Liver (tissue), 9 donors: Measurements from ENCODE around the gene KIZ. TPM values are rescaled to one million over a fixed set of nuclear protein-coding genes. Genes with fewer than 3 reads are reported as not detected.

Experiments used
- DNase-seq: peaks from one replicate; pipeline ENCODE4 v3.0.0-alpha.2; 2017; ENCODE audit warnings: low spot score
- H3K27ac ChIP-seq, 2 donors: one replicate each; pipeline ENCODE4 v1.7.0; 2013; ENCODE audit warnings: inconsistent platforms in 2 of 2, low read length in 2 of 2, control low read depth in 1 of 2, low read depth in 1 of 2, mild to moderate bottlenecking in 1 of 2
- H3K27me3 ChIP-seq, 4 donors: one replicate each; pipeline versions ENCODE4 v1.6.1 to v1.7.0; 2013; ENCODE audit warnings: low read length in 3 of 4, inconsistent platforms in 1 of 4, mild to moderate bottlenecking in 1 of 4, moderate library complexity in 1 of 4; ENCODE audit not compliant: control insufficient read depth in 4 of 4, insufficient read depth in 4 of 4
- H3K36me3 ChIP-seq, 4 donors: one replicate each; pipeline versions ENCODE4 v1.6.1 to v1.7.0; 2013; ENCODE audit warnings: low read length in 3 of 4, mild to moderate bottlenecking in 3 of 4, low read depth in 1 of 4, moderate library complexity in 1 of 4; ENCODE audit not compliant: control insufficient read depth in 4 of 4, insufficient read depth in 3 of 4
- H3K4me1 ChIP-seq, 4 donors: one replicate each; pipeline versions ENCODE4 v1.6.1 to v1.7.0; 2013; ENCODE audit warnings: low read length in 3 of 4, mild to moderate bottlenecking in 3 of 4, moderate library complexity in 1 of 4; ENCODE audit not compliant: control insufficient read depth in 4 of 4, insufficient read depth in 4 of 4
- H3K4me3 ChIP-seq, 3 donors: one replicate each; pipeline versions ENCODE4 v1.6.1 to v1.7.0; 2013; ENCODE audit warnings: low read length in 3 of 3, control low read depth in 1 of 3, low read depth in 1 of 3, mild to moderate bottlenecking in 1 of 3
- H3K9ac ChIP-seq, 2 donors: one replicate each; pipeline ENCODE4 v1.7.0; 2013; ENCODE audit warnings: low read length in 2 of 2, mild to moderate bottlenecking in 2 of 2, moderate library complexity in 2 of 2, control low read depth in 1 of 2, low read depth in 1 of 2
- H3K9me3 ChIP-seq, 4 donors: one replicate each; pipeline versions ENCODE4 v1.6.1 to v1.7.0; 2013; ENCODE audit warnings: low read length in 3 of 4; ENCODE audit not compliant: control insufficient read depth in 4 of 4
- ATF3 ChIP-seq: IDR thresholded peaks from 2 replicates; pipeline ENCODE4 v1.6.1; 2016; ENCODE audit warnings: antibody characterized with exemption
- CTCF ChIP-seq: fragments of 150-350 bp; IDR thresholded peaks from 2 replicates; pipeline ENCODE4 v1.5.1; 2017; ENCODE audit warnings: improper control_type of control experiment, low read depth, low read length; ENCODE audit not compliant: missing input control
- EGR1 ChIP-seq, 2 donors: IDR thresholded peaks; 2 replicates each; pipeline ENCODE4 v1.6.1; 2016 to 2018; ENCODE audit warnings: antibody characterized with exemption in 2 of 2, low read depth in 2 of 2
- FOXA1 ChIP-seq: IDR thresholded peaks from 2 replicates; pipeline ENCODE4 v1.6.1; 2016; ENCODE audit warnings: antibody characterized with exemption
- FOXA2 ChIP-seq: IDR thresholded peaks from 2 replicates; pipeline ENCODE4 v1.6.1; 2016; ENCODE audit warnings: antibody characterized with exemption
- GABPA ChIP-seq, 2 donors: IDR thresholded peaks in 1 of 2; conservative IDR thresholded peaks in 1 of 2; 2 replicates each; pipeline ENCODE4 v1.6.1; 2016; ENCODE audit warnings: antibody characterized with exemption in 2 of 2, mild to moderate bottlenecking in 1 of 2, moderate library complexity in 1 of 2
- HNF4A ChIP-seq, 2 donors: conservative IDR thresholded peaks; 2 replicates each; pipeline ENCODE4 v1.6.1; 2016; ENCODE audit warnings: antibody characterized with exemption in 2 of 2, mild to moderate bottlenecking in 2 of 2
- HNF4G ChIP-seq: IDR thresholded peaks from 2 replicates; pipeline ENCODE4 v1.6.1; 2016; ENCODE audit warnings: antibody characterized with exemption
- JUND ChIP-seq, 2 donors: IDR thresholded peaks; 2 replicates each; pipeline ENCODE4 v1.6.1; 2016; ENCODE audit warnings: antibody characterized with exemption in 2 of 2
- MAX ChIP-seq: IDR thresholded peaks from 2 replicates; pipeline ENCODE4 v1.6.1; 2016; ENCODE audit warnings: antibody characterized with exemption
- NR2F2 ChIP-seq: IDR thresholded peaks from 2 replicates; pipeline ENCODE4 v1.6.1; 2016; ENCODE audit warnings: antibody characterized with exemption
- RAD21 ChIP-seq, 2 donors: IDR thresholded peaks; 2 replicates each; pipeline ENCODE4 v1.6.1; 2016; ENCODE audit warnings: antibody characterized with exemption in 2 of 2, mild to moderate bottlenecking in 2 of 2
- REST ChIP-seq: IDR thresholded peaks from 2 replicates; pipeline ENCODE4 v1.6.1; 2016; ENCODE audit warnings: antibody characterized with exemption, mild to moderate bottlenecking
- RXRA ChIP-seq, 2 donors: IDR thresholded peaks; 2 replicates each; pipeline ENCODE4 v1.6.1; 2017 to 2018; ENCODE audit warnings: antibody characterized with exemption in 2 of 2, mild to moderate bottlenecking in 1 of 2
- SP1 ChIP-seq: IDR thresholded peaks from 2 replicates; pipeline ENCODE4 v1.6.1; 2018; ENCODE audit warnings: antibody characterized with exemption, mild to moderate bottlenecking
- TAF1 ChIP-seq: conservative IDR thresholded peaks from 2 replicates; pipeline ENCODE4 v1.6.1; 2016; ENCODE audit warnings: antibody characterized with exemption, mild to moderate bottlenecking
- YY1 ChIP-seq: IDR thresholded peaks from 2 replicates; pipeline ENCODE4 v1.6.1; 2016; ENCODE audit warnings: antibody characterized with exemption, mild to moderate bottlenecking
- ZBTB33 ChIP-seq: IDR thresholded peaks from 2 replicates; pipeline ENCODE4 v1.6.1; 2016; ENCODE audit warnings: antibody characterized with exemption
- WGBS: extraction: QIAGEN DNeasy Blood & Tissue Kit; methylation state at CpG from one replicate; pipeline ENCODE4 v1.1.7; 2013; 5-methylcytosine and 5-hydroxymethylcytosine counted together
- polyA plus RNA-seq, 2 donors: library from polyadenylated mRNA; stranded (reverse) in 1 of 2; unstranded in 1 of 2; fragments of 200-250 nt in 1 of 2; fragments of >200 nt in 1 of 2; fragmentation: Nextera tagmentation in 1 of 2; extraction: Ambion mirVana in 1 of 2; gene quantifications; one replicate each; pipeline versions ENCODE4 v1.2.1 to v1.2.3, GENCODE V29; 2013 to 2015
- total RNA-seq, 2 donors: library from RNA; depleted of rRNA; stranded (reverse); fragments of >200 nt; gene quantifications; one replicate each; pipeline ENCODE4 v1.2.3, GENCODE V29; 2014
- donor health status: healthy.
- donor health status: healthy.
- donor health status: healthy.
- donor health status: healthy.
- donor health status: healthy.

The KIZ gene
- total and polyA plus RNA-seq, 4 donors: 3.0 to 9.5 (median 5.2) TPM

- Histone ChIP-seq H3K4me3 (no peak overlapping the region), H3K27me3 (no peaks in the 10 kb centered on the region), H3K36me3 (peaks cover 0 to 9% (median 1%) of the 10 kb centered on the region in 4 donors), H3K27ac (no peak overlapping the region), H3K9me3 (no peaks in the 10 kb centered on the region), H3K4me1 (peaks cover 0 to 5% (median 2%) of the 10 kb centered on the region in 4 donors), H3K9ac (no peak overlapping the region)
- TF ChIP-seq NR2F2 (no peak), ATF3 (no peak), CTCF (no peak), RAD21 (IDR thresholded peaks at IDR 0.05) (no peak), HNF4A (conservative IDR thresholded peaks at IDR 0.05) (no peak), SP1 (no peak), EGR1 (IDR thresholded peaks at IDR 0.05; ENCODE audit: low read depth in 2 of 2) (no peak), FOXA2 (no peak), JUND (IDR thresholded peaks at IDR 0.05) (no peak), REST (no peak), GABPA (IDR thresholded peaks at IDR 0.05 in 1 of 2, conservative IDR thresholded peaks at IDR 0.05 in 1 of 2) (no peak), YY1 (no peak), ZBTB33 (no peak), TAF1 (no peak), RXRA (IDR thresholded peaks at IDR 0.05) (no peak), HNF4G (no peak), MAX (no peak), FOXA1 (no peak)
- DNase-seq: no peak
- WGBS: 94% methylated on average over 9 of the region's 9 CpGs
Measured at GRCh38 chr20:21240394-21240793, 114.5 kb downstream of the KIZ start.
